GM12878 (cell line): Measurements from ENCODE around the gene EXPH5. TPM values are rescaled to one million over a fixed set of nuclear protein-coding genes. Genes with fewer than 3 reads are reported as not detected.

ENCODE experiments used
- ATAC-seq: fragments of 200-7000 bp; cut with Tn5 transposase; 3 replicates; pipeline ENCODE4 v1.9.1; 2020; ENCODE audit warnings: mild to moderate bottlenecking, moderate library complexity
- BruUV-seq: library from RNA; stranded (reverse); fragments of 400-500 nt; replicated peaks from 2 replicates; lab custom pipeline; 2021; lab: Mats Ljungman, UMichigan
- CTCF ChIA-PET: fragments of 300-600 bp; sonication (Branson Sonifier 250); formaldehyde crosslinking; extraction: SDS; loops from one replicate; lab custom pipeline; 2021; ENCODE audit warnings: inconsistent platforms; lab: Yijun Ruan, JAX
- POLR2A ChIA-PET: fragments of 350-600 bp; formaldehyde crosslinking; extraction: SDS; loops from one replicate; lab custom pipeline; 2021; ENCODE audit warnings: inconsistent platforms; lab: Charles Lee
- RAD21 ChIA-PET: fragments of 300-600 bp; sonication (Branson Sonifier 250); formaldehyde crosslinking; loops from one replicate; lab custom pipeline; 2023; ENCODE audit warnings: antibody characterized with exemption; ENCODE audit not compliant: unreplicated experiment; lab: Charles Lee
- SMC1A ChIA-PET: fragments of 300-600 bp; sonication (Branson Sonifier 250); formaldehyde crosslinking; loops from one replicate; lab custom pipeline; 2023; ENCODE audit not compliant: unreplicated experiment, uncharacterized antibody; lab: Charles Lee
- DNase-seq: peaks from one replicate; pipeline ENCODE4 v3.0.0-alpha.2; 2011; ENCODE audit warnings: low read depth, low spot score
- FAIRE-seq: peaks from 3 replicates; lab custom pipeline; 2011; peaks lifted over from hg19 to GRCh38; lab: Jason Lieb, UNC
- H2AFZ ChIP-seq: 2 replicates; pipeline ENCODE4 v1.6.0; 2011; ENCODE audit warnings: low read depth, low read length, control low read depth; ENCODE audit not compliant: control insufficient read depth
- H3K27ac ChIP-seq: 2 replicates; pipeline ENCODE4 v1.5.1; 2011; ENCODE audit warnings: control low read depth; ENCODE audit not compliant: control insufficient read depth, insufficient read depth
- H3K27me3 ChIP-seq, 2 experiments: replicated peaks in 1 of 2; 2 replicates each; pipeline versions ENCODE4 v1.6.0 to v1.6.1; 2011; ENCODE audit warnings: low read length in 1 of 2; ENCODE audit not compliant: control insufficient read depth in 2 of 2, insufficient read depth in 2 of 2
- H3K36me3 ChIP-seq, 2 experiments: 2 replicates each; pipeline ENCODE4 v1.5.1; 2011; ENCODE audit warnings: low read length in 1 of 2; ENCODE audit not compliant: control insufficient read depth in 2 of 2, insufficient read depth in 2 of 2
- H3K4me1 ChIP-seq: 2 replicates; pipeline ENCODE4 v1.6.1; 2011; ENCODE audit warnings: mild to moderate bottlenecking, low read length, moderate library complexity, mixed read lengths; ENCODE audit not compliant: control insufficient read depth, insufficient read depth
- H3K4me2 ChIP-seq: 2 replicates; pipeline ENCODE4 v1.6.0; 2011; ENCODE audit warnings: control low read depth; ENCODE audit not compliant: control insufficient read depth, insufficient read depth
- H3K4me3 ChIP-seq: fragments of 200-600 bp; sonication (generic); 2 replicates; pipeline ENCODE4 v1.5.1; 2016
- H3K79me2 ChIP-seq: 2 replicates; pipeline ENCODE4 v1.6.0; 2011; ENCODE audit warnings: low read length; ENCODE audit not compliant: control insufficient read depth, insufficient read depth
- H3K9ac ChIP-seq: 2 replicates; pipeline ENCODE4 v1.8.0; 2011; ENCODE audit warnings: low read length, control low read depth, mixed read lengths; ENCODE audit not compliant: control insufficient read depth, insufficient read depth
- H3K9me3 ChIP-seq: replicated peaks from 3 replicates; pipeline ENCODE4 v1.5.1; 2011; ENCODE audit warnings: mild to moderate bottlenecking, low read length; ENCODE audit not compliant: control insufficient read depth, insufficient read depth
- H4K20me1 ChIP-seq: 2 replicates; pipeline ENCODE4 v1.6.0; 2011; ENCODE audit not compliant: control insufficient read depth, insufficient read depth
- BCL11A ChIP-seq: IDR thresholded peaks from 2 replicates; pipeline ENCODE4 v1.6.1; 2011; ENCODE audit warnings: low read depth, low read length
- CEBPB ChIP-seq, 2 experiments: fragments of 150-350 bp in 1 of 2; IDR thresholded peaks; 2 replicates each; pipeline ENCODE4 v1.6.1; 2012 to 2014; ENCODE audit warnings: low read depth in 2 of 2, low read length in 2 of 2, borderline replicate concordance in 1 of 2, inconsistent platforms in 1 of 2
- E4F1 ChIP-seq: fragments of 450-650 bp; IDR thresholded peaks from 2 replicates; pipeline ENCODE4 v1.6.1; 2018; ENCODE audit warnings: borderline replicate concordance, mild to moderate bottlenecking; ENCODE audit not compliant: partially characterized antibody
- JUNB ChIP-seq: IDR thresholded peaks from 2 replicates; pipeline ENCODE4 v1.6.1; 2016; ENCODE audit warnings: antibody characterized with exemption, mild to moderate bottlenecking
- MTA2 ChIP-seq: fragments of 450-650 bp; IDR thresholded peaks from 2 replicates; pipeline ENCODE4 v1.6.1; 2016; ENCODE audit warnings: low read depth, mild to moderate bottlenecking, moderate library complexity
- NR2F1 ChIP-seq: fragments of 450-650 bp; conservative IDR thresholded peaks from 2 replicates; pipeline ENCODE4 v1.6.1; 2017; ENCODE audit warnings: mild to moderate bottlenecking
- SREBF1 ChIP-seq: IDR thresholded peaks from 2 replicates; pipeline ENCODE4 v1.6.1; 2012; ENCODE audit warnings: mild to moderate bottlenecking, low read length
- TCF3 ChIP-seq: IDR thresholded peaks from 2 replicates; pipeline ENCODE4 v1.6.1; 2012; ENCODE audit warnings: low read depth, mild to moderate bottlenecking, low read length, borderline replicate concordance; ENCODE audit not compliant: insufficient read depth
- YBX1 ChIP-seq: fragments of 450-650 bp; IDR thresholded peaks from 2 replicates; pipeline ENCODE4 v1.6.1; 2016; ENCODE audit warnings: antibody characterized with exemption
- YY1 ChIP-seq: IDR thresholded peaks from 2 replicates; pipeline ENCODE4 v1.6.1; 2011; ENCODE audit warnings: low read depth, mild to moderate bottlenecking, low read length
- ZBTB40 ChIP-seq: fragments of 450-650 bp; IDR thresholded peaks from 2 replicates; pipeline ENCODE4 v1.6.1; 2016; ENCODE audit warnings: mild to moderate bottlenecking, moderate library complexity, borderline replicate concordance
- WGBS: methylation state at CpG from one replicate; pipeline ENCODE4 v1.1.6; 2016; ENCODE audit warnings: low lambda C conversion rate; ENCODE audit not compliant: insufficient replicate concordance, insufficient coverage; ENCODE audit errors: missing lambda C conversion rate; 5-methylcytosine and 5-hydroxymethylcytosine counted together
- in situ Hi-C: fragments of 300-500 bp; cut with MboI; formaldehyde crosslinking; loops from 9 replicates; pipeline ENCODE4 v1.14.3; 2018; ENCODE audit warnings: mixed read lengths
- intact Hi-C: fragments of 100-400 bp; cut with micrococcal nuclease; formaldehyde crosslinking; loops from one replicate; pipeline ENCODE4 v1.14.2; 2022; ENCODE audit not compliant: unreplicated experiment
- polyA plus RNA-seq, 11 experiments: library from polyadenylated mRNA; depleted of rRNA in 4 of 11; unstranded in 6 of 11; stranded (reverse) in 5 of 11; fragments of >200 nt; fragmentation: Nextera tagmentation in 4 of 11; fragmentation: Illumina TruSeq in 1 of 11; extraction: Ambion mirVana in 4 of 11; extraction: Trizol in 1 of 11; gene quantifications; 1 replicate in 1 of 11; 2 replicates in 10 of 11; pipeline versions ENCODE4 v1.2.1 to v1.2.3, GENCODE V29; 2011 to 2016; ENCODE audit warnings: inconsistent platforms in 2 of 11, missing spikeins in 2 of 11, low read depth in 1 of 11
- total RNA-seq, 4 experiments: library from RNA; depleted of rRNA in 3 of 4; stranded (reverse); fragments of >200 nt in 3 of 4; fragmentation: Illumina TruSeq in 1 of 4; extraction: Trizol in 1 of 4; gene quantifications; 2 replicates each; pipeline versions ENCODE4 v1.2.1 to v1.2.3, GENCODE V29; 2013 to 2021
- TF ChIP-seq, protein P1 (sequence below): fragments of 450-650 bp; IDR thresholded peaks from 2 replicates; pipeline ENCODE4 v1.6.1; 2017; ENCODE audit warnings: mild to moderate bottlenecking, moderate library complexity

EXPH5 gene
- total and polyA plus RNA-seq, 10 of the 15 experiments (the other 5 are each of a cell fraction or from before 2014, with no cell fraction given) = 0.69 to 11.1 (median 4.3) TPM

DNA sequence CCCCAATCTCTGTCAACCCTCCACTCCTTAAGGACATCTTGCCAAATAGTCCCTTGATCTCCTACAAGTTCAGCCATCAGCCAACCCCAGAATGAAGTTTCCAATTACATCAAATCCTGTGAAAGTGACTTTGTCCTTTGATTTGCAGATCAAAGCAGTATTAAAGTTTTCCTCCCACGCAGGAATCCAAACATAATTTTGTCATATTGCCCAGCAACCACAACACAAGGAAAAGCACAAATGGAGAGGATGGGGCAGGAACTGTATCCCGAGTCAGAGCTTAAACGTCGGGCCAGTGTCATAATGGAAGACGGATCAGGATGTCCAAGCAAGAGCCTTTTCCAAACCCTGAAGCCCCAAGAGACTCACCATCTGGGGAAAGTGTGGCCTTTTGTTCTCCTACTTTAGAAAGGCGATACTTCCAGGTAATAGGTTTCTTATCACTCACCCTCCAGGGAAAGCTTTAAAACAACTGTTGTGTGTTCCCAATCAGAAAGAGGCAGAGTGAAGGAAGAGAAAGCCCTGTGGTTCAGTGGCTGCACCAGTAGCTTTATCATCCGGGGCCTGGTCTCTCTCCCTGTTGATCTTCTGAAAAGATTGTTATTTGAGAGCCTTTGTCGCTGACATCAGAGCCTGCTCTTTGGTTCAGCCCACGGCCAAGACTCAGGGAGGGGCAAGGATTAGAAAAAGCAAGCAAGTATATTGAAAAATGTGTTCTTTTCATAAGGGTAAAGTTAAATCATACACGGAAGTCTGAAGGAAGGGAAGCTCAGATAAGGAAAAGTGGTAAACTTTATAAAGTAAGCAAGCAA is 41.7 kb downstream of the EXPH5 start:
- in situ Hi-C loops (no loop called here), intact Hi-C loops (no loop called here)
- Histone ChIP-seq H3K79me2 (no peaks in the 10 kb centered on the region), H4K20me1 (no peaks in the 10 kb centered on the region; the same call in 1 of the 2 replicates), H3K9me3 (no peaks in the 10 kb centered on the region), H3K9ac (no peak overlapping the region), H3K27me3 (no peaks in the 10 kb centered on the region), H2AFZ (no peak overlapping the region), H3K4me2 (no peak overlapping the region), H3K4me3 (no peak overlapping the region), H3K4me1 (no peaks in the 10 kb centered on the region), H3K36me3 (no peaks in the 10 kb centered on the region), H3K27ac (no peak overlapping the region)
- SMC1A ChIA-PET = interaction anchor here (0.6 to 2.9 kb wide), 8 partner anchors 14 to 97 kb away, joined by 3 to 9 read pairs (median 3); no protein-coding TSS in a partner anchor
- FAIRE-seq = no peak
- no peak for ATAC-seq
- no TSS peak for BruUV-seq
- CTCF ChIA-PET = interaction anchor here (0.6 to 0.8 kb wide), 2 partner anchors 13 to 1841 kb away, joined by 3 read pairs; no protein-coding TSS in a partner anchor
- no peak for DNase-seq
- RAD21 ChIA-PET = no interaction called here
- WGBS = 75% methylated on average over 10 of the region's 10 CpGs
- POLR2A ChIA-PET = interaction anchor here (0.6 to 1.2 kb wide), 5 partner anchors 14 to 60 kb away, joined by 3 to 5 read pairs (median 3); partner anchors contain the start of gene EXPH5
- TF ChIP-seq, protein P1, sequence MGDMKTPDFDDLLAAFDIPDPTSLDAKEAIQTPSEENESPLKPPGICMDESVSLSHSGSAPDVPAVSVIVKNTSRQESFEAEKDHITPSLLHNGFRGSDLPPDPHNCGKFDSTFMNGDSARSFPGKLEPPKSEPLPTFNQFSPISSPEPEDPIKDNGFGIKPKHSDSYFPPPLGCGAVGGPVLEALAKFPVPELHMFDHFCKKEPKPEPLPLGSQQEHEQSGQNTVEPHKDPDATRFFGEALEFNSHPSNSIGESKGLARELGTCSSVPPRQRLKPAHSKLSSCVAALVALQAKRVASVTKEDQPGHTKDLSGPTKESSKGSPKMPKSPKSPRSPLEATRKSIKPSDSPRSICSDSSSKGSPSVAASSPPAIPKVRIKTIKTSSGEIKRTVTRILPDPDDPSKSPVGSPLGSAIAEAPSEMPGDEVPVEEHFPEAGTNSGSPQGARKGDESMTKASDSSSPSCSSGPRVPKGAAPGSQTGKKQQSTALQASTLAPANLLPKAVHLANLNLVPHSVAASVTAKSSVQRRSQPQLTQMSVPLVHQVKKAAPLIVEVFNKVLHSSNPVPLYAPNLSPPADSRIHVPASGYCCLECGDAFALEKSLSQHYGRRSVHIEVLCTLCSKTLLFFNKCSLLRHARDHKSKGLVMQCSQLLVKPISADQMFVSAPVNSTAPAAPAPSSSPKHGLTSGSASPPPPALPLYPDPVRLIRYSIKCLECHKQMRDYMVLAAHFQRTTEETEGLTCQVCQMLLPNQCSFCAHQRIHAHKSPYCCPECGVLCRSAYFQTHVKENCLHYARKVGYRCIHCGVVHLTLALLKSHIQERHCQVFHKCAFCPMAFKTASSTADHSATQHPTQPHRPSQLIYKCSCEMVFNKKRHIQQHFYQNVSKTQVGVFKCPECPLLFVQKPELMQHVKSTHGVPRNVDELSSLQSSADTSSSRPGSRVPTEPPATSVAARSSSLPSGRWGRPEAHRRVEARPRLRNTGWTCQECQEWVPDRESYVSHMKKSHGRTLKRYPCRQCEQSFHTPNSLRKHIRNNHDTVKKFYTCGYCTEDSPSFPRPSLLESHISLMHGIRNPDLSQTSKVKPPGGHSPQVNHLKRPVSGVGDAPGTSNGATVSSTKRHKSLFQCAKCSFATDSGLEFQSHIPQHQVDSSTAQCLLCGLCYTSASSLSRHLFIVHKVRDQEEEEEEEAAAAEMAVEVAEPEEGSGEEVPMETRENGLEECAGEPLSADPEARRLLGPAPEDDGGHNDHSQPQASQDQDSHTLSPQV = no peak
- TF ChIP-seq NR2F1 (no peak), ZBTB40 (no peak), JUNB (no peak), MTA2 (no peak), YBX1 (no peak), SREBF1 (no peak), YY1 (no peak), BCL11A (no peak), E4F1 (no peak), TCF3 (no peak), CEBPB (IDR thresholded peaks at IDR 0.05; ENCODE audit: borderline replicate concordance in 1 of 2, low read depth in 2 of 2, low read length in 2 of 2) (no peak)
